GM12801 (cell line): ENCODE measurements around the gene ZNF423.

ENCODE experiments used
- CTCF ChIP-seq: IDR thresholded peaks from one replicate; pipeline ENCODE4 v1.5.1; 2011; ENCODE audit warnings: control low read depth; ENCODE audit not compliant: insufficient read length; ENCODE audit errors: extremely low read depth

Gene ZNF423

GRCh38 chr16:49461517-49461951 lies 394.4 kb downstream of the ZNF423 start:
- no peak for TF ChIP-seq CTCF

GRCh38 chr16:49460786-49461470 lies 395.0 kb downstream of the ZNF423 start:
- TF ChIP-seq CTCF, result no peak

GRCh38 chr16:49459953-49460735 lies 395.8 kb downstream of the ZNF423 start:
- TF ChIP-seq CTCF, result no peak

- TF ChIP-seq CTCF, result no peak
Measured at GRCh38 chr16:49458656-49459445, 397.1 kb downstream of the ZNF423 start.

DNA sequence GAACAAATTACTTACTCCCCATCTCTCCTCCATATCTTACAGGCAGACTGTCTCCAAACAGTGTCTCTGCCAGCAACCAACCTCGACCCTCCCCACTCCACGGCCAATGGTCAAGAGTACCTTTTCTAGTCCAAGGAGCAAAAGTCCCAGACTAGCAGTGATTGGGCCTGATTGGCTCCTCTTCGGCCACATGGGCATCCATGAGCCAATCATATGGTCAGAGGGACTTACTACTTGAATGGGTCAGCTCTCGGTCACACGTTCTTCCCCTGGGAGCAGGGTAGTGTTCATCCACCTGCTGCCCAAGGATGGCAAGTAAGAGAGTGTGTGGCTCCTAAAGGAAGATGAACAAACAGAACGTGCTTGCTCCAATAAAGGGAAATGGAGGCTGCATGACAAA lies 397.7 kb downstream of the ZNF423 start:
- TF ChIP-seq CTCF, result no peak

GRCh38 chr16:49457196-49457595 lies 398.7 kb downstream of the ZNF423 start:
- no peak for TF ChIP-seq CTCF

DNA sequence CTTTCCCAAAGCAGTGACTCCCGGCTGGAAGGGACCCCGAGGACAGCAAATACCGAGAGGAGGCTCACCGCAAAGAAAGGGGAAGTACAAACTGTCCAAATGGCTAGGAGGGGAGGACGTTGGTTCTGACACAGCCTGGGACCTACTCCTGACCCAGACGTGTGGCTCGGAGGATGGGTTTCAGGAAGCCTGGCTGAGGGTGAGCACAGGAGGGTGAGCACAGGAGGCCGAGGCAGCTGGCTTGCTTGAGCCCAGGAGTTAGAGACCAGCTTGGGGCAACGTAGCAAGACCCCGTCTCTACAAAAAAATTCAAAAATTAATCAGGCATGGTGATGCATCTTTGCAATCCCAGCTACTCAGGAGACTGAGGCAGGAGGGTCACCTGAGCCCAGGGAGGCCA lies 399.1 kb downstream of the ZNF423 start:
- TF ChIP-seq CTCF, result no peak
